HG02852 (cell line): ENCODE measurements around the gene RAB7A.
"Not testable (repeated sequence)": the region's sequence is repeated elsewhere in the genome, so short reads cannot be mapped to it uniquely, and the experiment has no call there.

Experiments used
- ATAC-seq: cut with Tn5 transposase; IDR thresholded peaks from one replicate; pipeline ENCODE4 v1.9.1; 2021; ENCODE audit warnings: mild to moderate bottlenecking, moderate library complexity; ENCODE audit not compliant: unreplicated experiment

RAB7A gene

DNA sequence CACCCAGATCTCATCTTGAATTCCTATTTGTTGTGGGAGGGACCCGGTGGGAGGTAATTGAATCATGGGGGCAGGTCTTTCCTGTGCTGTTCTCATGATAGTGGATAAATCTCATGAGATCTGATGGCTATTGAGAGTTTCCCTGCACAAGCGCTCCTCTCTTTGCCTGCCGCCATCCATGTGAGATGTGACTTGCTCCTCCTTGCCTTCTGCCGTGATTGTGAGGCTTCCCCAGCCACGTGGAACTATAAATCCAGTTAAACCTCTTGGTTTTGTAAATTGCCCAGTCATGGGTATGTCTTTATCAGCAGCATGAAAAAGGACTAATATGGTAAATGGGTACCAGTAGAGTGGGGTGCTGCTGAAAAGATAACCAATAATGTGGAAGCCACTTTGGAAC lies 23.6 kb downstream of the RAB7A start:
- ATAC-seq: not testable (repeated sequence)

- no peak for ATAC-seq
Observed at GRCh38 chr3:128753715-128754114, 27.7 kb downstream of the RAB7A start.

- no peak for ATAC-seq
Observed at GRCh38 chr3:128760042-128760441, 34.1 kb downstream of the RAB7A start.

- no peak for ATAC-seq
Observed at GRCh38 chr3:128760881-128761280, 34.9 kb downstream of the RAB7A start.

DNA sequence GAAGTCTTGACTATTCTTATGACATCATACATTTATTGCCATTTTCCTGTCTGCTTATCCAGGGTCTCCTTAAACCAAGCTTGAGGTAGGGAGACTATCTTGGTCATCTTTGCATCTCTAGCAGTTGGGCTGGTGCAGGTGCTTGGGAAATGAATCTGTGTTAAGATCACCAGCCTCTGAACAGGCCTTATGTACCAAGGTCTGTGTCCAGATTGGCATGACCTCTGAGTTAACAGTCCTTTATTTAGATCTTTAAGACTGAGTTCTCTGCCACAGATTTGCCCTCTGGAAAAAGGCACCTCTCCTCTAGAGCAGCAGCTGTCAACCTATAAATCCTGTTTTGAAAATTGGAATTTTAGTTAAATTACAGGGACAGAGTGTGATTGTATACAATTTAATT lies 35.4 kb downstream of the RAB7A start:
- no peak for ATAC-seq

DNA sequence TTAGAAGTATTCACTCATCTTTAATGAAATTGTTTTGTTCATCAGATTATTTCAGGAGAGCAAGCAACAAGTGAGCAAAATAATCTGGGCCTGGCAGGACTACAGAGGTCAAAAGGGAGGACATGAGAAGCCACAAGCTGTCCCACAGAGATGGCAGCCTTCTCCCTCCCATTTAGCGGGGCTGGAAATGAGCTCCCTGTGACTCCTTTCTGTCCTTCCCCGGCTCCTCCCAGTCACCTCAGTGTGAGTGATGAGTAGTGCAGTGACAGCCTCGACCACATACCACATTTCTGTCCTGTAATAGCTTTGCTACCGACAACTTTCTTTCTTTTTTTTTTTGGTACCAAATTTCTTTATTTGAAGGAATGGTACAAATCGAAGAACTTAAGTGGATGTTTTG lies 38.0 kb downstream of the RAB7A start:
- ATAC-seq: no peak

- no peak for ATAC-seq
Observed at GRCh38 chr3:128764863-128765262, 38.9 kb downstream of the RAB7A start.

- no peak for ATAC-seq
Observed at GRCh38 chr3:128767094-128767750, 41.2 kb downstream of the RAB7A start.

GRCh38 chr3:128768471-128768870 lies 42.5 kb downstream of the RAB7A start:
- ATAC-seq: no peak

DNA sequence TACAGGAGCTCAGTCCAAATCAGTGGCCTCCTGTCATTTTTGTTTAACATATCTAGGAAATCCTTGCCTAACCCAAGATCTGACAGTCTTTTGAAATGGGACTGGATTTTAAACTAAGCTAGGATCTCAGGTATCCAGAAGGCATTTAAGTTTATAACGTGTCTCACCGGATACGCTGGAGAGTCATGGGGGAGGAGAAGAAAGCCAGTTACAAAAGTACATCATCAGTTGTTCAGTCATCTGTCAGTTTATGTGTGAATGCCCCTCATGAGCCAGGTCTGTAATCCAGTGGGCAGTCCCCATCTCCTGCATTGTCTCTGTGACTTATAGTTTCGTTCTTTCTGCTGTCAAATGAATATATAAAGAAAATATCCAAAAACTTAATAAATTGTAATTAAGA lies 44.4 kb downstream of the RAB7A start:
- ATAC-seq: no peak

DNA sequence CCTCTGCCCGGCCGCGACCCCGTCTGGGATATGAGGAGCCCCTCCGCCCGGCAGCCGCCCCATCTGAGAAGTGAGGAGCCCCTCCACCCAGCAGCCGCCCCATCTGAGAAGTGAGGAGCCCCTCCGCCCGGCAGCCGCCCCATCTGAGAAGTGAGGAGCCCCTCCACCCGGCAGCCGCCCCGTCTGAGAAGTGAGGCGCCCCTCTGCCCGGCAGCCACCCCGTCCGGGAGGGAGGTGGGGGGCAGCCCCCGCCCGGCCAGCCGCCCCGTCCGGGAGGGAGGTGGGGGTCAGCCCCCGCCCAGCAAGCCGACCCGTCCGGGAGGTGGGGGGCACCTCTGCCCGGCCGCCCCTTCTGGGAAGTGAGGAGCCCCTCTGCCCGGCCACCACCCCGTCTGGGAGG lies 47.2 kb downstream of the RAB7A start:
- ATAC-seq: not testable (repeated sequence)

DNA sequence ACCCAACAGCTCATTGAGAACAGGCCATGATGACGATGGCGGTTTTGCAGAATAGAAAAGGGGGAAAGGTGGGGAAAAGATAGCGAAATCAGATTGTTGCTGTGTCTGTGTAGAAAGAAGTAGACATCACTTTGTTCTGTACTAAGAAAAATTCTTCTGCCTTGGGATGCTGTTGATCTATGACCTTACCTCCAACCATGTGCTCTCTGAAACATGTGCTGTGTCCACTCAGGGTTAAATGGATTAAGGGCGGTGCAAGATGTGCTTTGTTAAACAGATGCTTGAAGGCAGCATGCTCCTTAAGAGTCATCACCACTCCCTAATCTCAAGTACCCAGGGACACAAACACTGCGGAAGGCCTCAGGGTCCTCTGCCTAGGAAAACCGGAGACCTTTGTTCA lies 47.6 kb downstream of the RAB7A start:
- ATAC-seq: not testable (repeated sequence)

DNA sequence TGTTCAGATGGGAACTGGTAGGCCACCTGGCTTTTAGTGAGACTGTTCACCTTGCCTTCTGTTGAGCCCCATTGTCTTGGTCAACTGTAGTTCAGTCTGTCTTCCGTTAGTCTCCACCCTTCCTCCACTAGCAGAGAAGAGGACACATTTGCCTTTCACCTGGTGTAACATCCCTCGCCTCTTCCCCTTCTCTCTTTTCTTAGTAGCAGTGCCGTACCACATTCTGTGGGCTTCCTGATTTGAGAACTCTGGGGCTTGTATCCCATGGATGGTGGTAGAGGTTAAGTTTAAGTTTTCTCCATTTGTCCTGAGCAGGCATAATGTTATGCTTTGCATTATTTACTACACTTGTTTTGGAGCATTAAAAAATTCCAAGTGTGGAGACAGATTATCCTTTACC lies 49.3 kb downstream of the RAB7A start:
- ATAC-seq: no peak

DNA sequence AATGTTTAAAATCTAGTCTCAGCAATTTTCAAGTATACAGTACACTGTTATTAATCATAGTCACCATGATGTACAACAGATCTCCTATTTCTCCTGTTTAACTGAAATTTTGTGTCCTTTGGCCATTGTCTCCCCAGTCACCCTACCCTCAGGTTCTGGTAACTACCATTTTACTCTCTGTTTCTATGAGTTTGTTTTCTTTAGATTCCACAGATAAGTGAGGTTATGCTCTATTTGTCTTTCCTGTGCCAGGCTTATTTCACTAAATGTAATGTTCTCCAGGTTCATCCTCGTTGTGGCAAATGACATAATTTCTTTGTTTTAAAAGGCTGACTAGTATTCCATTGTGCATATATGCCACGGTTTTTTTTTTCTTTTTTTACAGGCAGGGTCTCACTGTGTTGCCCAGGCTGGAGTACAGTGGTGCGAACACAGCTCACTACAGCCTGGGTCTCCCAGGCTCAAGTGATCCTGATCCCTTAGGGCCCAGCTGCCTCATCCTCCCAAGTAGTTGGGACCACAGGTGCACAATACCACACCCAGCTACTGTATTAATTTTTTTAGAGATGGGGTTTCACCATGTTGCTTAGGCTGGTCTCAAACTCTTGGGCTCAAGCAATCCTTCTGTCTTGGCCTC lies 50.0 kb downstream of the RAB7A start:
- no peak for ATAC-seq

DNA sequence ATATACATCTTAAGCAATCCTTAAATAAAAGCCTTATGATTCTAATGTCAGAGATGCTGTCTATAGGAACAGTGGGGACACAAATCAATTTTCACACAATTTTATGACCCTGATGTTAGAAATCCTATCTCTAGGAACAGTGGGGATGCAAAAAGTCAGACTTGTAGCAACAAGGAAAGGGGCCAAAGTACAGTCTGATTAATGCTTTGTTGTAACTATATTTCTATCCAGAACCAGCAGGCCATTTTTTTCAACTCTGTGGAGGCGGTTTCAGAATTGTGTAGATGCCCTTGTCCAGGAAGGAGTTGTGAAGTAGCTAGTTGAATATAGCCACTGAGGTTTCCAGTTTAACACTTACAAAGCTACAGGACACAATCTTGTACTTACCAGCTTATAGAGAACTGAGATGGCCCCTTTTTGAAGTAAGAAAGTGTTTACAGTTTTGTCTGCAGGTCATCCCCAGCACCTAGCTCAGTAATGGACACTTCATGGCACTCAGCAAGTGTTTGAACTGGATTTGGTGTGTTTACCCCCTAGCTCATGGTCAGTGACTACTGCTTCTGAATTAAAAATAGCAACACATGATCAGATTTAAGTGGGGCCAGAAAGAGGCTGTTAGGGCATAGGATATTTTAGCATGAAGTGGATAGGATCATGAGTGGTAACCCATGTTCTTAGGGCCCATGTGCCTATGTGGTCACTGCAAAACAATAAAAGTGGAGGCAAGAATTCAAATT lies 54.3 kb downstream of the RAB7A start:
- no peak for ATAC-seq

- ATAC-seq: no peak
Observed at GRCh38 chr3:128781164-128781563, 55.2 kb downstream of the RAB7A start.

- ATAC-seq: no peak
Observed at GRCh38 chr3:128782282-128783146, 56.5 kb downstream of the RAB7A start.

DNA sequence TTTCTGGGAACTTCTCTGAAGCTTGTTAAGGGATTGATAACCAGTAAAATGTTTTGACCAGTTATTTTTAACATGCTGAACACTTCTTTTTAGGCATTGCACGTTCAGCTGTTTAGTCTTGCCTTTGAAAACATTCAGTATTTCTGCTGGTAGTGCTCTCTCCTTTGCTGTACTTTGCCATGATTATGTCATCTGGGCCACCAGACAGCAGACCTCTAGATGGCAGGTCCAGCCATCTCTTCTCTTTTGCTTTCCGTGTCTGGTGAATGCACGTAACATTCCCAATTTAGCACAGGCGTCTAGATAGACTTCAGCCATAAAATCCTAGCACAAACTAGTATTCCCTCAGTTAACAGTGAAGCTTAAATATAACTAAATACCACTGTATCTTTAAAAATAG lies 57.8 kb downstream of the RAB7A start:
- ATAC-seq: no peak

GRCh38 chr3:128784232-128784631 lies 58.2 kb downstream of the RAB7A start:
- ATAC-seq: no peak

DNA sequence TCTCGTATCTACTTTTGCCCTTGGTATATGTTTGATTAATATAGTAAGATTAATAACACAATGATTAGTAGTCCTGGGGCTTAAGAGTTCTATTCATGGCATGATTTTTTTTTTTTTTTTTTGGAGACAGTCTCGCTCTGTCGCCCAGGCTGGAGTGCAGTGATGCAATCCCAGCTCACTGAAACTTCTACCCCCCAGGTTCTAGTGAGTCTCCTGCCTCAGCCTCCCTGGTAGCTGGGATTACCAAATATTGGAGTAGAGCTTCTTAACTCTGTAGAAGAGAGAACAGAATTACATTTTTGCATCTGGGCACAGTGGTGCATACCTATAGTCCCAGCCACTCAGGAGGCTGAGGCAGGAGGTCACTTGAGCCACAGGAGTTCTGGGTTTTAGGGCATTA lies 58.9 kb downstream of the RAB7A start:
- no peak for ATAC-seq

DNA sequence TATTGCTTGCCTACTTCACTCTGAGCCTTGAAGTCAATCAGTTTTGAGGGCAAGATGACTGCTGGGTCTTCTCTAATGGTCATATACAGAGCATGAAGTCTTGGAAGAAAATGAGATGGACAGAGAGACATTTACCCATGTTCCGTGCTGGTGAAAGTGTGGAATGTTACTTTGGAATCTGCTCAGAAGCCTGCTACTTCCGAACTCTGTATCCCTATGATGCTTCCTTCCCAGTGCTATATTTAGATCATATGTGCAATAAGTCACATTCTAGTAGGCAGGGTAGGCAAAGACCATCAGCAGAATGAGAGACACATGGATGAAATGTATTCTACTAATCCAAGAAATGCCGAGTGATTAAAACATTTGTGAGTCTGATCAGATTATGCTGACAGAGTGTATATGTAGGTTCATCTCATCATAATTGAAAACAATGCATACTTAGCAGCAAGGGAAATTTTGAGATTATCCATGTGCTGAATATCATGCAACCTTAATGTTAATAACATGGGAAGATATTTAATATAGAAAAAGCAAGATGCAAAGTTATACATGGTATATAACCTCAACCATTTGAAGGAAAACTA lies 60.5 kb downstream of the RAB7A start:
- ATAC-seq: no peak
